ENCODE data around the gene GALNT14. TPM values are rescaled to one million over a fixed set of nuclear protein-coding genes. Genes with fewer than 3 reads are reported as not detected.

The GALNT14 gene
- total RNA-seq, 1 experiment from 2014 or later, result 2.7 TPM

DNA sequence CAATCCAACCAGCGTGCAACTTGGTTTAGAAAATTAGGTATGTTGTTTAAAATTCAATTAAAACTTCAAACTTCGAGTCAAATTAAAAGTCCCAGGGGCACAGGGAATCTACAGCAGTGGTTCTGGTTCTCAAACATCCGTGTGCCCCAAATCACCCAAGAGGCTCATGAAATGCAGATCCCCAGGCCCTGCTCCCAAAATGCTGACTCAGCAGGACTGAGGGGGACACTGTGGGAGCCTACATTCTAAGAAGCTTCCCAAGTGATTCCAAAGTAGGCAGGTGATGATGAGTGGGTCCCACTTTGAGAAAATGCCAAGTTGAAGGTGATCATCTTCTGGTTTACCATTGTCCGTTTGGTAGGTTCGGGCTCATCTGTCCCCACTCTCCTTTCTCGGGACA is 82.3 kb downstream of the GALNT14 start:
- H3K9me3 Mint-ChIP-seq, result no peaks in the 10 kb centered on the region
- no peaks in the 10 kb centered on the region for H3K36me3 Mint-ChIP-seq (ENCODE audit: insufficient read depth in 1 of 3, low read depth in 3 of 3)

More for the DNA sequence above, 82.3 kb downstream of the GALNT14 start:
- H3K27me3 Mint-ChIP-seq (ENCODE audit: low read depth), result no peaks in the 10 kb centered on the region; the same call in 1 of the 2 replicates
- no peaks in the 10 kb centered on the region for H3K4me1 Mint-ChIP-seq
- no peak overlapping the region for H3K4me3 Mint-ChIP-seq
- no peak overlapping the region for H4K8ac ChIP-seq (replicated peaks; ENCODE audit: insufficient read length, low read depth, low read length)
- H3K56ac ChIP-seq (ENCODE audit: insufficient read length, low read depth, low read length), result no peak overlapping the region
- H3K79me1 ChIP-seq (ENCODE audit: insufficient read depth, low read depth, low read length, poor library complexity, severe bottlenecking), result no peaks in the 10 kb centered on the region
- H2BK20ac ChIP-seq (ENCODE audit: low read depth, low read length, poor library complexity, severe bottlenecking), result no peak overlapping the region
- no CpG with 5 or more reads among the region's 6 CpGs for WGBS (ENCODE audit: extremely low coverage, insufficient read length, low lambda C conversion rate)
- no peak overlapping the region for H3K14ac ChIP-seq (ENCODE audit: insufficient read depth, low read length)
- no peak overlapping the region for H3K18ac ChIP-seq (ENCODE audit: insufficient read length, low read depth, low read length)
- no peak overlapping the region for H3K27ac ChIP-seq (ENCODE audit: insufficient read length, low read depth, low read length)
- H3K4me2 ChIP-seq (ENCODE audit: insufficient read depth, insufficient read length, low read length), result no peak overlapping the region
- H4K91ac ChIP-seq (ENCODE audit: insufficient read length, low read depth, low read length), result no peak overlapping the region
- no peak overlapping the region for H3T11ph ChIP-seq (ENCODE audit: low read length)
- no peaks in the 10 kb centered on the region for H3K4me1 ChIP-seq (ENCODE audit: insufficient read depth, low read length)
- H3K9ac ChIP-seq (ENCODE audit: extremely low read depth, insufficient read length, low read length), result no peak overlapping the region
- H3K79me2 ChIP-seq (ENCODE audit: insufficient read depth, low read length), result no peaks in the 10 kb centered on the region
- no peak for DNase-seq
- H2BK5ac ChIP-seq (ENCODE audit: insufficient read length, low read length), result no peak overlapping the region
- no peak overlapping the region for H2BK120ac ChIP-seq (ENCODE audit: low read depth, low read length, poor library complexity, severe bottlenecking)
- H3K27ac Mint-ChIP-seq, result no peak overlapping the region
- no peak overlapping the region for H3K23ac ChIP-seq (ENCODE audit: insufficient read length, low read depth, low read length)
- no peak overlapping the region for H2AK5ac ChIP-seq (ENCODE audit: insufficient read length, low read length)
- no peaks in the 10 kb centered on the region for H3K23me2 ChIP-seq (ENCODE audit: insufficient read length, low read depth, low read length, poor library complexity, severe bottlenecking)
- H3K4ac ChIP-seq (ENCODE audit: low read depth, low read length), result no peak overlapping the region
- H4K20me1 ChIP-seq (ENCODE audit: control insufficient read depth, insufficient read depth, insufficient read length), result no peaks in the 10 kb centered on the region
- TF ChIP-seq, protein P1, sequence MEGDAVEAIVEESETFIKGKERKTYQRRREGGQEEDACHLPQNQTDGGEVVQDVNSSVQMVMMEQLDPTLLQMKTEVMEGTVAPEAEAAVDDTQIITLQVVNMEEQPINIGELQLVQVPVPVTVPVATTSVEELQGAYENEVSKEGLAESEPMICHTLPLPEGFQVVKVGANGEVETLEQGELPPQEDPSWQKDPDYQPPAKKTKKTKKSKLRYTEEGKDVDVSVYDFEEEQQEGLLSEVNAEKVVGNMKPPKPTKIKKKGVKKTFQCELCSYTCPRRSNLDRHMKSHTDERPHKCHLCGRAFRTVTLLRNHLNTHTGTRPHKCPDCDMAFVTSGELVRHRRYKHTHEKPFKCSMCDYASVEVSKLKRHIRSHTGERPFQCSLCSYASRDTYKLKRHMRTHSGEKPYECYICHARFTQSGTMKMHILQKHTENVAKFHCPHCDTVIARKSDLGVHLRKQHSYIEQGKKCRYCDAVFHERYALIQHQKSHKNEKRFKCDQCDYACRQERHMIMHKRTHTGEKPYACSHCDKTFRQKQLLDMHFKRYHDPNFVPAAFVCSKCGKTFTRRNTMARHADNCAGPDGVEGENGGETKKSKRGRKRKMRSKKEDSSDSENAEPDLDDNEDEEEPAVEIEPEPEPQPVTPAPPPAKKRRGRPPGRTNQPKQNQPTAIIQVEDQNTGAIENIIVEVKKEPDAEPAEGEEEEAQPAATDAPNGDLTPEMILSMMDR (conservative IDR thresholded peaks at IDR 0.05), result no peak
- H4K5ac ChIP-seq (ENCODE audit: insufficient read length, low read depth, low read length), result no peak overlapping the region
- no peaks in the 10 kb centered on the region for H3K27me3 ChIP-seq (ENCODE audit: insufficient read depth, low read length)
- H2BK12ac ChIP-seq (ENCODE audit: insufficient read length, low read depth, low read length), result no peak overlapping the region
- H2BK15ac ChIP-seq (ENCODE audit: low read depth, low read length), result no peak overlapping the region
- no peaks in the 10 kb centered on the region for H3K9me3 ChIP-seq (ENCODE audit: control insufficient read depth, low read depth, low read length)
- no peak overlapping the region for H2AFZ ChIP-seq (ENCODE audit: low read length)

All from H9 (cell line).